Ovary (tissue), 9 donors: Measurements from ENCODE around the gene PLPP3. TPM values are rescaled to one million over a fixed set of nuclear protein-coding genes. Genes with fewer than 3 reads are reported as not detected.

Source experiments
- DNase-seq, 5 donors: peaks; one replicate each; pipeline ENCODE4 v3.0.0-alpha.2; 2019 to 2020
- H3K27ac ChIP-seq, 2 donors: fragments of 200-600 bp; one replicate each; pipeline versions ENCODE4 v1.5.1 to v1.8.0; 2019 to 2022
- H3K27me3 ChIP-seq: fragments of 200-600 bp; one replicate; pipeline ENCODE4 v1.8.0; 2022
- H3K36me3 ChIP-seq: fragments of 200-600 bp; sonication (generic); one replicate; pipeline ENCODE4 v1.5.1; 2019
- H3K4me1 ChIP-seq: one replicate; pipeline ENCODE4 v1.8.1; 2013; ENCODE audit warnings: mild to moderate bottlenecking, moderate library complexity; ENCODE audit not compliant: insufficient read depth
- H3K4me3 ChIP-seq: fragments of 200-600 bp; sonication (generic); one replicate; pipeline ENCODE4 v1.5.1; 2017
- H3K9me3 ChIP-seq, 2 donors: fragments of 200-600 bp in 1 of 2; sonication (generic) in 1 of 2; one replicate each; pipeline versions ENCODE4 v1.5.1 to v1.8.1; 2013 to 2019; ENCODE audit warnings: mild to moderate bottlenecking in 1 of 2, moderate library complexity in 1 of 2
- EP300 ChIP-seq: sonication (generic); formaldehyde crosslinking; IDR thresholded peaks from one replicate; pipeline ENCODE4 v1.6.1; 2017; ENCODE audit warnings: antibody characterized with exemption
- POLR2A ChIP-seq: fragments of 450-650 bp; IDR thresholded peaks from one replicate; pipeline ENCODE4 v1.6.1; 2017; ENCODE audit warnings: antibody characterized with exemption, mild to moderate bottlenecking, moderate library complexity
- WGBS, 3 donors: extraction: QIAGEN DNeasy Blood & Tissue Kit in 1 of 3; methylation state at CpG; one replicate each; pipeline versions ENCODE4 v1.1.5 to v1.1.7; 2013 to 2017; 5-methylcytosine and 5-hydroxymethylcytosine counted together
- intact Hi-C, 4 donors: fragments of 100-400 bp; cut with DNase I; formaldehyde crosslinking; loops; one replicate each; pipeline versions ENCODE4 v1.11.0 to v1.15.1; 2022 to 2023
- polyA plus RNA-seq, 2 donors: library from polyadenylated mRNA; stranded (reverse); fragments of 200-250 nt in 1 of 2; fragments of 350-450 nt in 1 of 2; fragmentation: Illumina TruSeq in 1 of 2; extraction: RNeasy Lipid Tissue Mini Kit (QIAGEN cat#74804) in 1 of 2; gene quantifications; one replicate each; pipeline ENCODE4 v1.2.3, GENCODE V29; 2013 to 2014
- total RNA-seq, 7 donors: library from RNA; depleted of rRNA in 2 of 7; stranded (reverse); fragments of >200 nt in 2 of 7; fragmentation: NEBNext Ultra II Directional in 3 of 7; extraction: Animal tissue kit (Norgen Biotek cat#: 25700) in 3 of 7; gene quantifications; one replicate each; pipeline versions ENCODE4 v1.1.0 to v1.2.4, GENCODE V29; 2016 to 2023
- TF ChIP-seq, protein P1 (sequence below), 3 donors: fragments of 450-650 bp in 2 of 3; fragments of 200-600 bp in 1 of 3; IDR thresholded peaks; one replicate each; pipeline versions ENCODE4 v1.5.1 to v1.8.0; 2016 to 2022; ENCODE audit warnings: antibody characterized with exemption in 3 of 3, mild to moderate bottlenecking in 1 of 3
- donor health status: DM: no; HTN: no; CAD: no; lungs with moderate emphysema.
- donor health status: DM: no; HTN: no; CAD: no.
- donor health status: Bipolar disorder and iron deficiency.
- donor health status: DM: yes; HTN: yes; CAD: no.
- donor health status: DM: no; HTN: no; CAD: no.
- donor health status: DM: yes; HTN: yes; CAD: no.

PLPP3 gene
- total and polyA plus RNA-seq, 9 donors, result 51.4 to 188 (median 125) TPM

- WGBS, 3 donors, result 82 to 87% (median 87%) methylated on average over 8 of the region's 8 CpGs
- Histone ChIP-seq H3K4me3 (no peak overlapping the region), H3K4me1 (peaks cover 20% of the 10 kb centered on the region), H3K27ac (no peak overlapping the region), H3K27me3 (no peaks in the 10 kb centered on the region), H3K9me3 (no peaks in the 10 kb centered on the region), H3K36me3 (no peaks in the 10 kb centered on the region)
- TF ChIP-seq POLR2A (no peak), EP300 (no peak)
- TF ChIP-seq, protein P1, sequence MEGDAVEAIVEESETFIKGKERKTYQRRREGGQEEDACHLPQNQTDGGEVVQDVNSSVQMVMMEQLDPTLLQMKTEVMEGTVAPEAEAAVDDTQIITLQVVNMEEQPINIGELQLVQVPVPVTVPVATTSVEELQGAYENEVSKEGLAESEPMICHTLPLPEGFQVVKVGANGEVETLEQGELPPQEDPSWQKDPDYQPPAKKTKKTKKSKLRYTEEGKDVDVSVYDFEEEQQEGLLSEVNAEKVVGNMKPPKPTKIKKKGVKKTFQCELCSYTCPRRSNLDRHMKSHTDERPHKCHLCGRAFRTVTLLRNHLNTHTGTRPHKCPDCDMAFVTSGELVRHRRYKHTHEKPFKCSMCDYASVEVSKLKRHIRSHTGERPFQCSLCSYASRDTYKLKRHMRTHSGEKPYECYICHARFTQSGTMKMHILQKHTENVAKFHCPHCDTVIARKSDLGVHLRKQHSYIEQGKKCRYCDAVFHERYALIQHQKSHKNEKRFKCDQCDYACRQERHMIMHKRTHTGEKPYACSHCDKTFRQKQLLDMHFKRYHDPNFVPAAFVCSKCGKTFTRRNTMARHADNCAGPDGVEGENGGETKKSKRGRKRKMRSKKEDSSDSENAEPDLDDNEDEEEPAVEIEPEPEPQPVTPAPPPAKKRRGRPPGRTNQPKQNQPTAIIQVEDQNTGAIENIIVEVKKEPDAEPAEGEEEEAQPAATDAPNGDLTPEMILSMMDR (IDR thresholded peaks at IDR 0.05), result no peak
- intact Hi-C loops, result no loop called here
- DNase-seq, result no peak
Observed at GRCh38 chr1:56545711-56546110, 33.7 kb downstream of the PLPP3 start.

- WGBS, 3 donors, result 38 to 49% (median 39%) methylated on average over 2 of the region's 2 CpGs
Observed at GRCh38 chr1:56543783-56544612, 35.4 kb downstream of the PLPP3 start.

DNA sequence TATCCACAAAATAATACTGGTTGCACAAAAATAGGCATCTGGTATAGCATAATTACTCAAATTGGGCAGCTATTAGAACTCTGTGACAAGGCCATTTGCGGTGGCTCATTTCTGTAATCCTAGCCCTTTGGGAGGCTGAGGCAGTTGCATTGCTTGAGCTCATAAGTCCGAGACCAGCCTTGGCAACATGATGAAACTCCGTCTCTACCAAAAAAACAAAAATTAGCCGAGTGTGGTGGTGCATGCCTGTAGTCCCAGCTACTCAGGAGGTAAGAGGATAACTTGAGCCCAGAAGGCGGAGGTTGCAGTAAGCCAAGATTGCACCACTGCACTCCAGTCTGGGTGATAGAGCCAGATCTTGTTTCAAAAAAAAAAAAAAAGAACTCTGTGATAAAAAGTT, 36.7 kb downstream of the PLPP3 start:
- no peaks in the 10 kb centered on the region for H3K9me3 ChIP-seq
- peaks cover 28% of the 10 kb centered on the region for H3K4me1 ChIP-seq
- no peaks in the 10 kb centered on the region for H3K27me3 ChIP-seq
- WGBS, 3 donors, result 93 to 96% (median 95%) methylated on average over 5 of the region's 5 CpGs
- DNase-seq, result no peak
- TF ChIP-seq, protein P1 (IDR thresholded peaks at IDR 0.05), result no peak
- no peak for TF ChIP-seq POLR2A
- no peak for TF ChIP-seq EP300
- intact Hi-C loops, result no loop called here
- no peaks in the 10 kb centered on the region for H3K36me3 ChIP-seq
- H3K27ac ChIP-seq, result no peak overlapping the region
- no peak overlapping the region for H3K4me3 ChIP-seq

More at GRCh38 chr1:56543783-56544612, 35.4 kb downstream of the PLPP3 start:
- intact Hi-C loops, result no loop called here
- peaks cover 29% of the 10 kb centered on the region for H3K4me1 ChIP-seq
- H3K9me3 ChIP-seq, result no peaks in the 10 kb centered on the region
- H3K27me3 ChIP-seq, result no peaks in the 10 kb centered on the region
- H3K36me3 ChIP-seq, result no peaks in the 10 kb centered on the region
- DNase-seq, result no peak
- TF ChIP-seq EP300, result no peak
- TF ChIP-seq, protein P1 (IDR thresholded peaks at IDR 0.05), result no peak
- TF ChIP-seq POLR2A, result no peak
- no peak overlapping the region for H3K27ac ChIP-seq
- no peak overlapping the region for H3K4me3 ChIP-seq

GRCh38 chr1:56541408-56541807, 38.0 kb downstream of the PLPP3 start:
- Histone ChIP-seq H3K36me3 (no peaks in the 10 kb centered on the region), H3K27ac (no peak overlapping the region), H3K4me1 (peaks cover 25% of the 10 kb centered on the region), H3K4me3 (no peak overlapping the region), H3K27me3 (no peaks in the 10 kb centered on the region), H3K9me3 (no peaks in the 10 kb centered on the region)
- 95 to 98% (median 97%) methylated on average over 1 of the region's 1 CpG for WGBS, 3 donors
- intact Hi-C loops, result no loop called here
- DNase-seq, result no peak
- TF ChIP-seq EP300 (no peak), POLR2A (no peak)
- TF ChIP-seq, protein P1 (IDR thresholded peaks at IDR 0.05), result no peak
